K562 (cell line): ENCODE measurements around the gene GSTM2. TPM values are rescaled to one million over a fixed set of nuclear protein-coding genes. Genes with fewer than 3 reads are reported as not detected.

Experiments
- ATF3 ChIP-seq, 2 experiments: fragments of 450-650 bp in 1 of 2; sonication (generic) in 1 of 2; formaldehyde crosslinking in 1 of 2; IDR thresholded peaks in 1 of 2; conservative IDR thresholded peaks in 1 of 2; 2 replicates each; pipeline versions ENCODE4 v1.6.1 to v1.8.1; 2016 to 2023; ENCODE audit warnings: mild to moderate bottlenecking in 2 of 2, moderate library complexity in 2 of 2, inconsistent platforms in 1 of 2, missing genetic modification reagents in 1 of 2
- BHLHE40 ChIP-seq: IDR thresholded peaks from 2 replicates; pipeline ENCODE4 v1.6.1; 2011; ENCODE audit warnings: low read length, improper control_type of control experiment
- CEBPG ChIP-seq, 3 experiments: fragments of 200-800 bp in 1 of 3; sonication (Bioruptor generic) in 1 of 3; sonication (generic) in 1 of 3; formaldehyde crosslinking in 1 of 3; IDR thresholded peaks in 2 of 3; conservative IDR thresholded peaks in 1 of 3; 2 replicates each; pipeline versions ENCODE4 v1.6.1 to v1.8.0; 2016 to 2022; ENCODE audit warnings: missing compliant biosample characterization in 2 of 3, missing genetic modification characterization in 2 of 3, mild to moderate bottlenecking in 1 of 3, missing genetic modification reagents in 1 of 3
- ELF4 ChIP-seq: fragments of 450-650 bp; formaldehyde crosslinking; IDR thresholded peaks from 2 replicates; pipeline ENCODE4 v1.4.0; 2022; ENCODE audit warnings: missing genetic modification characterization
- EWSR1 ChIP-seq: fragments of 450-650 bp; IDR thresholded peaks from 2 replicates; pipeline ENCODE4 v1.6.1; 2018; ENCODE audit warnings: borderline replicate concordance, mild to moderate bottlenecking, low read depth, moderate library complexity; ENCODE audit not compliant: partially characterized antibody
- NR1H2 ChIP-seq: sonication (generic); formaldehyde crosslinking; IDR thresholded peaks from 2 replicates; pipeline ENCODE4 v1.4.0; 2020; ENCODE audit warnings: mild to moderate bottlenecking, missing genetic modification reagents
- RERE ChIP-seq: sonication (generic); formaldehyde crosslinking; IDR thresholded peaks from 2 replicates; pipeline ENCODE4 v1.8.0; 2023; ENCODE audit warnings: missing genetic modification reagents, mild to moderate bottlenecking, borderline replicate concordance
- SAFB2 ChIP-seq: fragments of 200-400 bp; formaldehyde crosslinking; IDR thresholded peaks from 2 replicates; pipeline ENCODE4 v1.6.1; 2018; ENCODE audit warnings: borderline replicate concordance, low read length, low read depth, moderate library complexity; ENCODE audit not compliant: severe bottlenecking
- ZBTB1 ChIP-seq: sonication (generic); formaldehyde crosslinking; IDR thresholded peaks from 2 replicates; pipeline ENCODE4 v1.8.1; 2023; ENCODE audit warnings: missing genetic modification reagents, low read depth, mild to moderate bottlenecking, borderline replicate concordance
- polyA plus RNA-seq, 8 experiments: library from polyadenylated mRNA; depleted of rRNA in 4 of 8; stranded (reverse) in 5 of 8; unstranded in 3 of 8; fragments of >200 nt; fragmentation: Nextera tagmentation in 2 of 8; fragmentation: Illumina TruSeq in 1 of 8; extraction: Ambion mirVana in 2 of 8; extraction: Trizol in 1 of 8; gene quantifications; 2 replicates each; pipeline versions ENCODE4 v1.2.1 to v1.2.3, GENCODE V29; 2011 to 2014; ENCODE audit warnings: inconsistent platforms in 1 of 8, missing spikeins in 1 of 8
- total RNA-seq, 7 experiments: library from RNA; depleted of rRNA in 6 of 7; stranded (reverse); fragments of >200 nt in 6 of 7; fragmentation: Illumina TruSeq in 2 of 7; extraction: Trizol in 2 of 7; gene quantifications; 2 replicates each; pipeline versions ENCODE4 v1.2.1 to v1.2.3, GENCODE V29; 2011 to 2021; ENCODE audit warnings: low replicate concordance in 1 of 7
- TF ChIP-seq, protein P1 (sequence below): sonication (generic); formaldehyde crosslinking; IDR thresholded peaks from 2 replicates; pipeline ENCODE4 v1.8.0; 2022; ENCODE audit warnings: mild to moderate bottlenecking, missing genetic modification reagents
- TF ChIP-seq, protein P2 (sequence below), 3 experiments: IDR thresholded peaks in 2 of 3; conservative IDR thresholded peaks in 1 of 3; 2 replicates each; pipeline ENCODE4 v1.5.1; 2011 to 2012; ENCODE audit warnings: low read length in 3 of 3, mild to moderate bottlenecking in 3 of 3, control low read depth in 2 of 3, improper control_type of control experiment in 1 of 3, inconsistent platforms in 1 of 3, low read depth in 1 of 3, mixed read lengths in 1 of 3, moderate library complexity in 1 of 3; ENCODE audit not compliant: insufficient read depth in 2 of 3

The GSTM2 gene
- total and polyA plus RNA-seq, 9 of the 15 experiments (the other 6 are each of a cell fraction or from before 2014, with no cell fraction given), result 1.6 to 15.1 (median 6.8) TPM

DNA sequence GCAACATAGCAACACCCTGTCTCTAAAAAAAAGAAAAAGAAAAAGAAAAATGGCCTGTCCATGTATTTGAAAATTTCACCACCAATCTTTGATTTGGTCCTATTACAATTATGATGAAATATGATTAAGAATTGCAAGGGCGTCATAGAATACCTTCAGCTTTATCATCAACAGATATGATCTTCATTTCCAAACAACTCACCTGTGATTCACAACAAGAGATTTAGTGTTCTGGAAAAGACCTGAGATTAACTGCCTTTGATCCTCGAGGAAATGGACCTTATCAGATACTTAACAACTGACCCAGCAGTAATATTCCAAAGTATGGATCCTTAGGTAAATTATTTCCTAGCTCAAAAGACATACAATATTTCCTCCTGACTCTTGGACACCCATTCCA is 15.5 kb upstream of the GSTM2 start (continued):
- no peak for TF ChIP-seq CEBPG (CRISPR knock-in tag; IDR thresholded peaks at IDR 0.05)
- peak; percentile 44 to 54; a peak in 3 of 4 replicates for TF ChIP-seq CEBPG (tag; conservative IDR thresholded peaks at IDR 0.05 in 1 of 2, IDR thresholded peaks at IDR 0.05 in 1 of 2)
- no peak for TF ChIP-seq RERE
- TF ChIP-seq, protein P1, sequence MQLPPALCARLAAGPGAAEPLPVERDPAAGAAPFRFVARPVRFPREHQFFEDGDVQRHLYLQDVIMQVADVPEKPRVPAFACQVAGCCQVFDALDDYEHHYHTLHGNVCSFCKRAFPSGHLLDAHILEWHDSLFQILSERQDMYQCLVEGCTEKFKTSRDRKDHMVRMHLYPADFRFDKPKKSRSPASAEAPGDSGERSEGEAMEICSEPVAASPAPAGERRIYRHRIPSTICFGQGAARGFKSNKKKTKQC (CRISPR knock-in tag), result no peak
- TF ChIP-seq ELF4, result no peak
- no peak for TF ChIP-seq NR1H2 (CRISPR knock-in tag)
- no peak for TF ChIP-seq SAFB2
- TF ChIP-seq, protein P2, sequence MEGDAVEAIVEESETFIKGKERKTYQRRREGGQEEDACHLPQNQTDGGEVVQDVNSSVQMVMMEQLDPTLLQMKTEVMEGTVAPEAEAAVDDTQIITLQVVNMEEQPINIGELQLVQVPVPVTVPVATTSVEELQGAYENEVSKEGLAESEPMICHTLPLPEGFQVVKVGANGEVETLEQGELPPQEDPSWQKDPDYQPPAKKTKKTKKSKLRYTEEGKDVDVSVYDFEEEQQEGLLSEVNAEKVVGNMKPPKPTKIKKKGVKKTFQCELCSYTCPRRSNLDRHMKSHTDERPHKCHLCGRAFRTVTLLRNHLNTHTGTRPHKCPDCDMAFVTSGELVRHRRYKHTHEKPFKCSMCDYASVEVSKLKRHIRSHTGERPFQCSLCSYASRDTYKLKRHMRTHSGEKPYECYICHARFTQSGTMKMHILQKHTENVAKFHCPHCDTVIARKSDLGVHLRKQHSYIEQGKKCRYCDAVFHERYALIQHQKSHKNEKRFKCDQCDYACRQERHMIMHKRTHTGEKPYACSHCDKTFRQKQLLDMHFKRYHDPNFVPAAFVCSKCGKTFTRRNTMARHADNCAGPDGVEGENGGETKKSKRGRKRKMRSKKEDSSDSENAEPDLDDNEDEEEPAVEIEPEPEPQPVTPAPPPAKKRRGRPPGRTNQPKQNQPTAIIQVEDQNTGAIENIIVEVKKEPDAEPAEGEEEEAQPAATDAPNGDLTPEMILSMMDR (IDR thresholded peaks at IDR 0.05 in 2 of 3, conservative IDR thresholded peaks at IDR 0.05 in 1 of 3; ENCODE audit: insufficient read depth in 2 of 3, low read depth in 1 of 3, low read length in 3 of 3), result no peak
- no peak for TF ChIP-seq ZBTB1 (CRISPR knock-in tag)
- TF ChIP-seq EWSR1, result no peak
- no peak for TF ChIP-seq BHLHE40
- peak; percentile 19; the same call in 1 of the 2 replicates for TF ChIP-seq ATF3 (IDR thresholded peaks at IDR 0.05)
- TF ChIP-seq ATF3 (CRISPR knock-in tag; conservative IDR thresholded peaks at IDR 0.05), result no peak
